Frontal cortex (tissue), 4 donors: Measurements from ENCODE around the gene BMPR1A. TPM values are rescaled to one million over a fixed set of nuclear protein-coding genes. Genes with fewer than 3 reads are reported as not detected.
"Not testable (repeated sequence)": the region's sequence is repeated elsewhere in the genome, so short reads cannot be mapped to it uniquely, and the experiment has no call there.

ENCODE experiments used
- DNase-seq, 2 donors: peaks; one replicate each; pipeline ENCODE4 v3.0.0; 2012; ENCODE audit warnings: low spot score in 2 of 2
- FAIRE-seq: peaks from 2 replicates; lab custom pipeline; 2012; peaks lifted over from hg19 to GRCh38; lab: Jason Lieb, UNC
- small RNA-seq: library from RNA; depleted of rRNA; stranded (forward); fragments of <200 nt; gene quantifications from one replicate; pipeline ENCODE3, GENCODE V24; 2014
- total RNA-seq: library from RNA; depleted of rRNA; stranded (reverse); fragments of >200 nt; gene quantifications from one replicate; pipeline ENCODE4 v1.2.3, GENCODE V29; 2014
- donor health status: control.
- donor health status: control.
- donor health status: control.

The BMPR1A gene
- total RNA-seq, 1 donor from 2014 or later = 46.5 TPM

- FAIRE-seq = no peak
- no peak for DNase-seq
Measured at GRCh38 chr10:86972613-86973380, 216.4 kb downstream of the BMPR1A start.

- FAIRE-seq (no peak), DNase-seq (no peak)
Measured at GRCh38 chr10:86974484-86974883, 218.1 kb downstream of the BMPR1A start.

GRCh38 chr10:86976362-86977056 is 220.1 kb downstream of the BMPR1A start:
- FAIRE-seq (no peak), DNase-seq (no peak)

GRCh38 chr10:86978457-86978856 is 222.0 kb downstream of the BMPR1A start:
- DNase-seq, FAIRE-seq: not testable (repeated sequence)

GRCh38 chr10:86979296-86979818 is 222.9 kb downstream of the BMPR1A start:
- DNase-seq (no peak), FAIRE-seq (no peak)

GRCh38 chr10:86979977-86980448 is 223.6 kb downstream of the BMPR1A start:
- FAIRE-seq (no peak), DNase-seq (no peak)

GRCh38 chr10:86981020-86981419 is 224.6 kb downstream of the BMPR1A start:
- not testable (repeated sequence) for DNase-seq, FAIRE-seq

- DNase-seq (no peak), FAIRE-seq (no peak)
Measured at GRCh38 chr10:86981716-86982115, 225.3 kb downstream of the BMPR1A start.

Small RNAs within 50 kb of the gene (small RNA-seq; reads per million reads assigned to genes)
- gene RNU1-19P = 0.20 reads per million

Other genes starting within 250 kb of the BMPR1A start
- gene WAPL, start 234.8 kb upstream of the BMPR1A start, total RNA-seq = 76.2 TPM
- gene OPN4, start 102.1 kb upstream of the BMPR1A start, total RNA-seq = not detected
- gene LDB3, start 88.1 kb upstream of the BMPR1A start, total RNA-seq = under 0.01 TPM
- 4.1 TPM for gene MMRN2, start 201.0 kb downstream of the BMPR1A start, total RNA-seq
- 1.6 TPM for gene SNCG, start 202.0 kb downstream of the BMPR1A start, total RNA-seq
- 0.41 TPM for gene ADIRF, start 211.9 kb downstream of the BMPR1A start, total RNA-seq